Transverse colon (tissue), 3 donors: ENCODE measurements around the gene REV1.

Source experiments
- POLR2A ChIP-seq: fragments of 450-650 bp; IDR thresholded peaks from one replicate; pipeline ENCODE4 v1.6.1; 2016; ENCODE audit warnings: antibody characterized with exemption, mild to moderate bottlenecking, moderate library complexity
- POLR2AphosphoS5 ChIP-seq, 3 donors: sonication (generic); formaldehyde crosslinking; IDR thresholded peaks; one replicate each; pipeline ENCODE4 v1.6.1; 2016; ENCODE audit warnings: antibody characterized with exemption in 3 of 3

DNA sequence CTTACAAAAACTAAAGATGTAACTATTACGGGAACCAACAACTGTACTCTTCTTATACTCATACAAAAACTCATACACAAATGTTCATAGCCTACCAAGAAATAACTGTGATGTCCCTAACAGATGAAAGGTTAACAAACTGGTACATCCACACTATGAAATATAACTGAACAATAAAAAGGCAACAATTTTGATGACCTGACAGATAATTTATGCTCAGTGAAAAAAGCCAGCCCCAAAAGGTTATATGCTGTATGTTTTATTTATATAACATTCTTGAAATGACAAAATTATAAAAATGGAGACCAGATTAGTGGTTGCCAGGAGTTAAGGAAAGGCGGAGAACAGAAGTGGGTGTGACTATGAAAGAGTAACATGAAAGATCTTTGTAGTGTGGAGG lies 31.3 kb downstream of the REV1 start:
- no peak for TF ChIP-seq POLR2AphosphoS5 (IDR thresholded peaks at IDR 0.05)
- no peak for TF ChIP-seq POLR2A
